SK-N-SH treated with all-trans-retinoic acid at 6 μM for 48 hours (cell line): ENCODE data around the gene B2M.

Experiments used
- ATAC-seq: fragments of 200-7000 bp; cut with Tn5 transposase; 3 replicates; pipeline ENCODE4 v1.9.1; 2020; ENCODE audit warnings: mild to moderate bottlenecking, moderate library complexity
- CSDC2 ChIP-seq: fragments of 250-450 bp; sonication (Bioruptor Pico); IDR thresholded peaks from 2 replicates; pipeline ENCODE4 v1.5.0; 2020; ENCODE audit warnings: mild to moderate bottlenecking, moderate library complexity
- OSR1 ChIP-seq: fragments of 250-450 bp; sonication (Bioruptor Pico); IDR thresholded peaks from 2 replicates; pipeline ENCODE4 v1.8.0; 2022; ENCODE audit warnings: moderate library complexity, mild to moderate bottlenecking, inconsistent platforms
- TCF4 ChIP-seq: fragments of 250-450 bp; sonication (Bioruptor Pico); IDR thresholded peaks from 2 replicates; pipeline ENCODE4 v1.8.0; 2021; ENCODE audit warnings: mild to moderate bottlenecking, moderate library complexity, borderline replicate concordance
- TSHZ2 ChIP-seq: fragments of 250-450 bp; sonication (Bioruptor Pico); IDR thresholded peaks from 2 replicates; pipeline ENCODE4 v1.5.0; 2020; ENCODE audit warnings: mild to moderate bottlenecking, moderate library complexity
- ZNF70 ChIP-seq: fragments of 450-650 bp; formaldehyde crosslinking; IDR thresholded peaks from 2 replicates; pipeline ENCODE4 v1.5.0; 2020; ENCODE audit warnings: mild to moderate bottlenecking, moderate library complexity
- ZNF8 ChIP-seq: fragments of 450-650 bp; formaldehyde crosslinking; IDR thresholded peaks from 2 replicates; pipeline ENCODE4 v1.5.0; 2020; ENCODE audit warnings: mild to moderate bottlenecking, moderate library complexity

Gene B2M

GRCh38 chr15:44763848-44764247 lies 52.5 kb downstream of the B2M start:
- no peak for ATAC-seq
- TF ChIP-seq ZNF8 (CRISPR knock-in tag) (no peak), OSR1 (CRISPR knock-in tag) (no peak)

DNA sequence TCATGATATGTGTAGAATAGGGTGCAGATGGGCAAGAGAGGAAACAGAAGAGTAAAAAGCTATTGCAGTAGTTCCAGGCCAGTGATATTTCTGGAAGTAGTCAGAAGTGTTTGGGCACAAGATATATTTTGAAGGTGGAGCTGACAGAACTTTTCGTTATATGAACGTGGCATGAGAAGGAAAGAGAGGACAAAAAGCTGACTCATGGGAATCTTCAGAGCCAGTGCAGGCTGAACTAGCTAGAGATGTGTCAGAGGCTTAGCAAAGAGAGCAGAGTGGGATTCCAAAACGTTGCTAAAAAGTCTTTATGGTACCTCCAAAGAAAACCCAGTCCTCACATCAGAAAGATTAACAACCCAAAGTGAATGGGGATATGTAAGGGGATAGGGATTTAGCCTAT lies 53.7 kb downstream of the B2M start:
- ATAC-seq: no peak
- TF ChIP-seq TCF4 (CRISPR knock-in tag) (no peak), TSHZ2 (CRISPR knock-in tag) (no peak), ZNF70 (CRISPR knock-in tag) (no peak), CSDC2 (no peak)
- TF ChIP-seq, all 23 proteins: peak for 0
